ENCODE data around the gene TKT.

Gene TKT

GRCh38 chr3:53225181-53225580 is 30.6 kb downstream of the TKT start:
- no peak for DNase-seq (ENCODE audit: low spot score)

- DNase-seq (ENCODE audit: low spot score), result no peak
Measured at GRCh38 chr3:53224536-53224935, 31.3 kb downstream of the TKT start.

- no peak for DNase-seq (ENCODE audit: low spot score)
Measured at GRCh38 chr3:53224026-53224425, 31.8 kb downstream of the TKT start.

- DNase-seq (ENCODE audit: low spot score), result no peak
Measured at GRCh38 chr3:53223541-53223966, 32.3 kb downstream of the TKT start.

- no peak for DNase-seq (ENCODE audit: low spot score)
Measured at GRCh38 chr3:53223025-53223424, 32.8 kb downstream of the TKT start.

GRCh38 chr3:53222183-53222901 is 33.5 kb downstream of the TKT start:
- no peak for DNase-seq (ENCODE audit: low spot score)

GRCh38 chr3:53221827-53222182 is 34.0 kb downstream of the TKT start:
- no peak for DNase-seq (ENCODE audit: low spot score)

GRCh38 chr3:53221345-53221744 is 34.5 kb downstream of the TKT start:
- no peak for DNase-seq (ENCODE audit: low spot score)

GRCh38 chr3:53219895-53220483 is 35.8 kb downstream of the TKT start:
- peak; percentile 82 for DNase-seq (ENCODE audit: low spot score)

- DNase-seq (ENCODE audit: low spot score), result no peak
Measured at GRCh38 chr3:53218131-53218530, 37.7 kb downstream of the TKT start.

- no peak for DNase-seq (ENCODE audit: low spot score)
Measured at GRCh38 chr3:53217175-53217574, 38.6 kb downstream of the TKT start.

- no peak for DNase-seq (ENCODE audit: low spot score)
Measured at GRCh38 chr3:53216723-53217122, 39.1 kb downstream of the TKT start.

- DNase-seq (ENCODE audit: low spot score), result no peak
Measured at GRCh38 chr3:53215816-53216215, 40.0 kb downstream of the TKT start.

GRCh38 chr3:53213276-53213675 is 42.5 kb downstream of the TKT start:
- DNase-seq (ENCODE audit: low spot score), result no peak

GRCh38 chr3:53211706-53212702 is 43.8 kb downstream of the TKT start:
- no peak for DNase-seq (ENCODE audit: low spot score)

GRCh38 chr3:53202331-53203015 is 53.3 kb downstream of the TKT start:
- no peak for DNase-seq (ENCODE audit: low spot score)

GRCh38 chr3:53200501-53201498 is 55.0 kb downstream of the TKT start:
- DNase-seq (ENCODE audit: low spot score), result no peak

- DNase-seq (ENCODE audit: low spot score), result no peak
Measured at GRCh38 chr3:53199834-53200233, 56.0 kb downstream of the TKT start.

- DNase-seq (ENCODE audit: low spot score), result no peak
Measured at GRCh38 chr3:53198996-53199395, 56.8 kb downstream of the TKT start.

GRCh38 chr3:53198256-53198977 is 57.4 kb downstream of the TKT start:
- DNase-seq (ENCODE audit: low spot score), result no peak

All from globus pallidus (tissue), 1 donor.